ENCODE measurements around the gene HMCN2.
"Not testable (repeated sequence)": the region's sequence is repeated elsewhere in the genome, so short reads cannot be mapped to it uniquely, and the experiment has no call there.

The HMCN2 gene

GRCh38 chr9:130240410-130241197, 25.0 kb upstream of the HMCN2 start:
- DNase-seq (ENCODE audit: low read depth): no peak

- no peak for DNase-seq (ENCODE audit: low read depth)
Measured at GRCh38 chr9:130241198-130241535, 24.4 kb upstream of the HMCN2 start.

- DNase-seq (ENCODE audit: low read depth): no peak
Measured at GRCh38 chr9:130242270-130243014, 23.1 kb upstream of the HMCN2 start.

- peak; percentile 82 for DNase-seq (ENCODE audit: low read depth)
Measured at GRCh38 chr9:130243015-130243881, 22.3 kb upstream of the HMCN2 start.

- no peak for DNase-seq (ENCODE audit: low read depth)
Measured at GRCh38 chr9:130243882-130244170, 21.7 kb upstream of the HMCN2 start.

- DNase-seq (ENCODE audit: low read depth): no peak
Measured at GRCh38 chr9:130244548-130245165, 20.9 kb upstream of the HMCN2 start.

GRCh38 chr9:130245474-130245873, 20.1 kb upstream of the HMCN2 start:
- DNase-seq (ENCODE audit: low read depth): no peak

GRCh38 chr9:130246126-130246525, 19.4 kb upstream of the HMCN2 start:
- DNase-seq (ENCODE audit: low read depth): no peak

GRCh38 chr9:130254747-130255630, 10.6 kb upstream of the HMCN2 start:
- no peak for DNase-seq (ENCODE audit: low read depth)

- no peak for DNase-seq (ENCODE audit: low read depth)
Measured at GRCh38 chr9:130255631-130256134, 9.9 kb upstream of the HMCN2 start.

- no peak for DNase-seq (ENCODE audit: low read depth)
Measured at GRCh38 chr9:130256644-130257043, 8.9 kb upstream of the HMCN2 start.

- DNase-seq (ENCODE audit: low read depth): not testable (repeated sequence)
Measured at GRCh38 chr9:130258137-130258536, 7.4 kb upstream of the HMCN2 start.

- no peak for DNase-seq (ENCODE audit: low read depth)
Measured at GRCh38 chr9:130259044-130259443, 6.5 kb upstream of the HMCN2 start.

- no peak for DNase-seq (ENCODE audit: low read depth)
Measured at GRCh38 chr9:130260816-130261765, 4.5 kb upstream of the HMCN2 start.

GRCh38 chr9:130262061-130262745, 3.4 kb upstream of the HMCN2 start:
- DNase-seq (ENCODE audit: low read depth): no peak

- DNase-seq (ENCODE audit: low read depth): no peak
Measured at GRCh38 chr9:130262771-130263170, 2.8 kb upstream of the HMCN2 start.

- no peak for DNase-seq (ENCODE audit: low read depth)
Measured at GRCh38 chr9:130263601-130264413, 1.8 kb upstream of the HMCN2 start.

All from activated T-cell treated with anti-CD3 and anti-CD28 coated beads for 1 hour (primary cell).